ENCODE results near the gene SMG7. TPM values are rescaled to one million over a fixed set of nuclear protein-coding genes. Genes with fewer than 3 reads are reported as not detected.
A peak's percentile ranks its signal among the peaks of the same experiment; 100 is the strongest.

SMG7 gene
- polyA plus RNA-seq, 1 experiment: 35.1 TPM

- Histone ChIP-seq H3K27me3 (ENCODE audit: control insufficient read depth, insufficient read depth, low read length) (no peaks in the 10 kb centered on the region), H3K27ac (ENCODE audit: low read depth, low read length) (no peak overlapping the region), H3K4me3 (ENCODE audit: low read depth, low read length) (no peak overlapping the region), H3K9me3 (ENCODE audit: control insufficient read depth, insufficient read depth, low read length) (no peaks in the 10 kb centered on the region)
- ChIA-PET CTCF (no interaction called here), POLR2A (no interaction called here)
- no peak for DNase-seq (ENCODE audit: low read depth, low spot score)
- no peak for TF ChIP-seq CTCF (IDR thresholded peaks at IDR 0.05; ENCODE audit: low read depth, low read length)
Measured at GRCh38 chr1:183552441-183552840, 80.1 kb downstream of the SMG7 start.

- Histone ChIP-seq H3K9me3 (ENCODE audit: control insufficient read depth, insufficient read depth, low read length) (no peaks in the 10 kb centered on the region), H3K4me3 (ENCODE audit: low read depth, low read length) (no peak overlapping the region), H3K27ac (ENCODE audit: low read depth, low read length) (no peak overlapping the region), H3K27me3 (ENCODE audit: control insufficient read depth, insufficient read depth, low read length) (no peaks in the 10 kb centered on the region)
- no peak for DNase-seq (ENCODE audit: low read depth, low spot score)
- TF ChIP-seq CTCF (IDR thresholded peaks at IDR 0.05; ENCODE audit: low read depth, low read length): no peak
- ChIA-PET CTCF (no interaction called here), POLR2A (no interaction called here)
Measured at GRCh38 chr1:183552891-183553290, 80.6 kb downstream of the SMG7 start.

- Histone ChIP-seq H3K4me3 (ENCODE audit: low read depth, low read length) (no peak overlapping the region), H3K9me3 (ENCODE audit: control insufficient read depth, insufficient read depth, low read length) (no peaks in the 10 kb centered on the region), H3K27ac (ENCODE audit: low read depth, low read length) (no peak overlapping the region), H3K27me3 (ENCODE audit: control insufficient read depth, insufficient read depth, low read length) (no peaks in the 10 kb centered on the region)
- ChIA-PET CTCF (interaction anchor here (1.0 kb wide), 1 partner anchor 132 kb away, joined by 3 read pairs; no protein-coding TSS in a partner anchor), POLR2A (no interaction called here)
- TF ChIP-seq CTCF (IDR thresholded peaks at IDR 0.05; ENCODE audit: low read depth, low read length): no peak
- no peak for DNase-seq (ENCODE audit: low read depth, low spot score)
Measured at GRCh38 chr1:183553331-183553730, 81.0 kb downstream of the SMG7 start.

- POLR2A ChIA-PET: no interaction called here
- no peak for TF ChIP-seq CTCF (IDR thresholded peaks at IDR 0.05; ENCODE audit: low read depth, low read length)
- DNase-seq (ENCODE audit: low read depth, low spot score): no peak
- Histone ChIP-seq H3K27ac (ENCODE audit: low read depth, low read length) (peak overlapping the region; percentile 31), H3K27me3 (ENCODE audit: control insufficient read depth, insufficient read depth, low read length) (no peaks in the 10 kb centered on the region), H3K9me3 (ENCODE audit: control insufficient read depth, insufficient read depth, low read length) (no peaks in the 10 kb centered on the region), H3K4me3 (ENCODE audit: low read depth, low read length) (no peak overlapping the region)
- CTCF ChIA-PET: interaction anchor here (0.6 to 1.0 kb wide), 2 partner anchors 38 to 131 kb away, joined by 3 to 5 read pairs; no protein-coding TSS in a partner anchor
Measured at GRCh38 chr1:183553764-183554163, 81.5 kb downstream of the SMG7 start.

GRCh38 chr1:183554577-183554976, 82.3 kb downstream of the SMG7 start:
- ChIA-PET CTCF (no interaction called here), POLR2A (no interaction called here)
- H3K27ac ChIP-seq (ENCODE audit: low read depth, low read length): no peak overlapping the region
- TF ChIP-seq CTCF (IDR thresholded peaks at IDR 0.05; ENCODE audit: low read depth, low read length): no peak
- no peaks in the 10 kb centered on the region for H3K27me3 ChIP-seq (ENCODE audit: control insufficient read depth, insufficient read depth, low read length)
- no peak overlapping the region for H3K4me3 ChIP-seq (ENCODE audit: low read depth, low read length)
- no peak for DNase-seq (ENCODE audit: low read depth, low spot score)
- H3K9me3 ChIP-seq (ENCODE audit: control insufficient read depth, insufficient read depth, low read length): no peaks in the 10 kb centered on the region
